HEK293 (cell line): ENCODE data around the gene NSUN3.

Source experiments
- CTCF ChIP-seq: fragments of 450-650 bp; formaldehyde crosslinking; IDR thresholded peaks from 2 replicates; pipeline ENCODE4 v1.5.1; 2016; ENCODE audit warnings: missing biosample characterization, missing genetic modification characterization
- SCRT2 ChIP-seq: fragments of 450-650 bp; formaldehyde crosslinking; IDR thresholded peaks from 2 replicates; pipeline ENCODE4 v1.5.1; 2016; ENCODE audit warnings: missing biosample characterization, missing genetic modification characterization
- ZBTB21 ChIP-seq: fragments of 450-650 bp; formaldehyde crosslinking; IDR thresholded peaks from 2 replicates; pipeline ENCODE4 v1.5.1; 2017; ENCODE audit warnings: missing biosample characterization, missing genetic modification characterization
- ZNF335 ChIP-seq: fragments of 450-650 bp; formaldehyde crosslinking; conservative IDR thresholded peaks from 2 replicates; pipeline ENCODE4 v1.5.1; 2016; ENCODE audit warnings: missing biosample characterization, missing genetic modification characterization
- ZNF416 ChIP-seq: fragments of 450-650 bp; formaldehyde crosslinking; IDR thresholded peaks from 2 replicates; pipeline ENCODE4 v1.5.1; 2016; ENCODE audit warnings: missing biosample characterization, missing genetic modification characterization
- ZNF426 ChIP-seq: fragments of 450-650 bp; formaldehyde crosslinking; IDR thresholded peaks from 2 replicates; pipeline ENCODE4 v1.5.1; 2017; ENCODE audit warnings: missing biosample characterization, missing genetic modification characterization, mild to moderate bottlenecking, inconsistent platforms, moderate library complexity
- ZNF501 ChIP-seq: fragments of 450-650 bp; formaldehyde crosslinking; IDR thresholded peaks from 2 replicates; pipeline ENCODE4 v1.5.1; 2016; ENCODE audit warnings: missing biosample characterization, missing genetic modification characterization
- ZNF555 ChIP-seq: fragments of 450-650 bp; formaldehyde crosslinking; conservative IDR thresholded peaks from 2 replicates; pipeline ENCODE4 v1.5.1; 2017; ENCODE audit warnings: missing biosample characterization, mild to moderate bottlenecking, missing genetic modification characterization, inconsistent platforms
- ZNF580 ChIP-seq: fragments of 450-650 bp; formaldehyde crosslinking; IDR thresholded peaks from 2 replicates; pipeline ENCODE4 v1.5.1; 2016; ENCODE audit warnings: missing biosample characterization, missing genetic modification characterization
- ZNF585B ChIP-seq: fragments of 450-650 bp; formaldehyde crosslinking; IDR thresholded peaks from 2 replicates; pipeline ENCODE4 v1.5.1; 2016; ENCODE audit warnings: missing biosample characterization, missing genetic modification characterization
- ZNF76 ChIP-seq: fragments of 450-650 bp; formaldehyde crosslinking; IDR thresholded peaks from 2 replicates; pipeline ENCODE4; 2016; ENCODE audit warnings: low read depth, missing biosample characterization, missing genetic modification characterization, borderline replicate concordance

GRCh38 chr3:94176988-94177745 lies 114.3 kb downstream of the NSUN3 start:
- no peak for TF ChIP-seq ZNF335 (tag by site-specific recombination)
- no peak for TF ChIP-seq CTCF (tag by site-specific recombination)
- TF ChIP-seq ZNF501 (tag by site-specific recombination) = no peak
- no peak for TF ChIP-seq ZNF76
- TF ChIP-seq ZNF426 (tag by site-specific recombination) = no peak
- TF ChIP-seq ZNF580 = no peak
- TF ChIP-seq ZNF585B (tag by site-specific recombination) = no peak
- no peak for TF ChIP-seq ZBTB21 (tag by site-specific recombination)
- no peak for TF ChIP-seq ZNF555 (tag by site-specific recombination)
- TF ChIP-seq ZNF416 (tag by site-specific recombination) = no peak
- TF ChIP-seq SCRT2 (tag by site-specific recombination) = no peak
